Transverse colon (tissue), 4 donors: Measurements from ENCODE around the gene LEUTX. TPM values are rescaled to one million over a fixed set of nuclear protein-coding genes. Genes with fewer than 3 reads are reported as not detected.
"Not testable (repeated sequence)": the region's sequence is repeated elsewhere in the genome, so short reads cannot be mapped to it uniquely, and the experiment has no call there.

ENCODE experiments used
- DNase-seq: peaks from one replicate; pipeline ENCODE4 v3.0.0-alpha.2; 2019
- H3K27ac ChIP-seq, 4 donors: fragments of 200-600 bp; sonication (generic); 2 replicates each; pipeline ENCODE4 v1.5.1; 2016 to 2018; ENCODE audit warnings: inconsistent platforms in 4 of 4
- H3K27me3 ChIP-seq: fragments of 200-600 bp; sonication (generic); 2 replicates; pipeline ENCODE4 v1.5.1; 2017; ENCODE audit warnings: inconsistent platforms
- H3K36me3 ChIP-seq, 4 donors: fragments of 200-600 bp; sonication (generic); 2 replicates each; pipeline ENCODE4 v1.5.1; 2017 to 2019; ENCODE audit warnings: inconsistent platforms in 4 of 4
- H3K4me1 ChIP-seq, 4 donors: fragments of 200-600 bp; sonication (generic); 2 replicates each; pipeline ENCODE4 v1.5.1; 2017 to 2020; ENCODE audit warnings: inconsistent platforms in 4 of 4
- H3K4me3 ChIP-seq, 4 donors: fragments of 200-600 bp; sonication (generic); 1 replicate in 1 of 4; 2 replicates in 3 of 4; pipeline versions ENCODE4 v1.5.1 to v1.6.1; 2017 to 2019; ENCODE audit warnings: inconsistent platforms in 4 of 4
- H3K9me3 ChIP-seq, 2 donors: fragments of 200-600 bp; sonication (generic); 2 replicates each; pipeline ENCODE4 v1.5.1; 2017 to 2019; ENCODE audit warnings: inconsistent platforms in 2 of 2
- EP300 ChIP-seq: sonication (generic); formaldehyde crosslinking; IDR thresholded peaks from one replicate; pipeline ENCODE4 v1.6.1; 2017; ENCODE audit warnings: antibody characterized with exemption, low read depth
- POLR2A ChIP-seq: fragments of 450-650 bp; IDR thresholded peaks from one replicate; pipeline ENCODE4 v1.6.1; 2016; ENCODE audit warnings: antibody characterized with exemption, mild to moderate bottlenecking, moderate library complexity
- POLR2AphosphoS5 ChIP-seq, 3 donors: sonication (generic); formaldehyde crosslinking; IDR thresholded peaks; one replicate each; pipeline ENCODE4 v1.6.1; 2016; ENCODE audit warnings: antibody characterized with exemption in 3 of 3
- WGBS, 2 donors: methylation state at CpG; one replicate each; pipeline ENCODE4 v1.1.5; 2018; ENCODE audit warnings: low coverage in 1 of 2; 5-methylcytosine and 5-hydroxymethylcytosine counted together
- in situ Hi-C, 4 donors: fragments of 200-750 bp; cut with MboI; loops; one replicate each; pipeline versions ENCODE4 v1.15.0 to v1.15.1; 2017; ENCODE audit warnings: low sequenced_read_pairs in 3 of 4, low pct_ligation_motif_present in 1 of 4, low pct_unique_long_range_greater_than_20kb in 1 of 4
- intact Hi-C: fragments of 100-400 bp; cut with DNase I; formaldehyde crosslinking; loops from one replicate; pipeline ENCODE4 v1.15.1; 2023; ENCODE audit warnings: low total_unique reads
- total RNA-seq, 4 donors: library from RNA; depleted of rRNA; stranded (reverse); fragments of >200 nt; gene quantifications; one replicate each; pipeline ENCODE4 v1.1.0, GENCODE V29; 2016
- TF ChIP-seq, protein P1 (sequence below), 5 experiments: fragments of 200-600 bp in 3 of 5; fragments of 450-650 bp in 2 of 5; sonication (generic) in 3 of 5; IDR thresholded peaks; 1 replicate in 2 of 5; 2 replicates in 3 of 5; pipeline ENCODE4 v1.5.1; 2016 to 2017; ENCODE audit warnings: antibody characterized with exemption in 5 of 5, inconsistent platforms in 3 of 5, mild to moderate bottlenecking in 2 of 5, moderate library complexity in 1 of 5

Gene LEUTX
- total RNA-seq, 4 donors from 2014 or later = not detected

- in situ Hi-C loops = no loop called here
- Histone ChIP-seq H3K4me3 (no peak overlapping the region), H3K9me3 (no peaks in the 10 kb centered on the region), H3K36me3 (no peaks in the 10 kb centered on the region), H3K27me3 (no peaks in the 10 kb centered on the region), H3K4me1 (no peaks in the 10 kb centered on the region), H3K27ac (no peak overlapping the region)
- WGBS, 2 donors = 96 to 97% methylated on average over 4 of the region's 4 CpGs
- TF ChIP-seq, protein P1, sequence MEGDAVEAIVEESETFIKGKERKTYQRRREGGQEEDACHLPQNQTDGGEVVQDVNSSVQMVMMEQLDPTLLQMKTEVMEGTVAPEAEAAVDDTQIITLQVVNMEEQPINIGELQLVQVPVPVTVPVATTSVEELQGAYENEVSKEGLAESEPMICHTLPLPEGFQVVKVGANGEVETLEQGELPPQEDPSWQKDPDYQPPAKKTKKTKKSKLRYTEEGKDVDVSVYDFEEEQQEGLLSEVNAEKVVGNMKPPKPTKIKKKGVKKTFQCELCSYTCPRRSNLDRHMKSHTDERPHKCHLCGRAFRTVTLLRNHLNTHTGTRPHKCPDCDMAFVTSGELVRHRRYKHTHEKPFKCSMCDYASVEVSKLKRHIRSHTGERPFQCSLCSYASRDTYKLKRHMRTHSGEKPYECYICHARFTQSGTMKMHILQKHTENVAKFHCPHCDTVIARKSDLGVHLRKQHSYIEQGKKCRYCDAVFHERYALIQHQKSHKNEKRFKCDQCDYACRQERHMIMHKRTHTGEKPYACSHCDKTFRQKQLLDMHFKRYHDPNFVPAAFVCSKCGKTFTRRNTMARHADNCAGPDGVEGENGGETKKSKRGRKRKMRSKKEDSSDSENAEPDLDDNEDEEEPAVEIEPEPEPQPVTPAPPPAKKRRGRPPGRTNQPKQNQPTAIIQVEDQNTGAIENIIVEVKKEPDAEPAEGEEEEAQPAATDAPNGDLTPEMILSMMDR (IDR thresholded peaks at IDR 0.05) = no peak
- no peak for TF ChIP-seq POLR2AphosphoS5 (IDR thresholded peaks at IDR 0.05)
- TF ChIP-seq EP300 = no peak
- no peak for TF ChIP-seq POLR2A
- intact Hi-C loops = no loop called here
- DNase-seq = no peak
Observed at GRCh38 chr19:39811064-39811463, 32.4 kb downstream of the LEUTX start.

DNA sequence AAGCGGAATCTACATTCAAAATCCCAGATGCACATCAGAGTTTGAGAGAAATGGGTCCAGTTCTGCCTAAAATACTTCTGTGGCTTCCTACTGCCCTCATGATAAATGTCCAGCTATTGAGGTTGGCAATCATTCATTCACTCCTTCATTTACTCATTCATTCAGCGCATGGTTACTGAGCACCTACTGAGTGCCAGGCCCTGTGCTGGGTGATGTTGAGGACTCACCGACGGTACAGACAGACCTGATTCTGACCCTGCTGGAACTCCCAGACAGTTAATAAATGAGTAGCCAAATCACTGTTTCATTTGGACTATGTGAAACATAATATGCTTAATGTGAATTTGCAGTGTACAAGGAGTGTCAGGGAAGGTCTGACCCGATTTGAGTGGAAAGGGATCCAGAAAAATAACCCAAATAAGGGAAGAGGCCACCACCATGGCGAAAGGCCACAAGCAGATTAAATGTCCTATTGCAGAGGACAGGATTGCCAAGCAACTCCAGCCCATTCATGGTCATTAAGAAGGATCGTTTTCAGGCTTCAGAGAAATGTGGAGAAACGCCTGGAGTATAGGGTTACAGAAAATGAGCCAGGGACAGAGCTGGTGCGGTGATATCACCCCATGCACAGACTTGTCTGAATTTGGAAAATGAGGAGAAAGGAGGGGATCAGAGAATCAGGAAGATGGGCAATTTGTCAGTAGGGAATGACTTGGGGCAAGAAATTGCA, 34.8 kb downstream of the LEUTX start:
- intact Hi-C loops (no loop called here), in situ Hi-C loops (no loop called here)
- Histone ChIP-seq H3K36me3 (no peaks in the 10 kb centered on the region), H3K9me3 (no peaks in the 10 kb centered on the region), H3K4me3 (no peak overlapping the region), H3K27me3 (no peaks in the 10 kb centered on the region), H3K4me1 (no peaks in the 10 kb centered on the region), H3K27ac (no peak overlapping the region)
- no peak for DNase-seq
- WGBS, 2 donors = 70 to 73% methylated on average over 5 to 9 of the region's 9 CpGs
- TF ChIP-seq, protein P1 (IDR thresholded peaks at IDR 0.05) = no peak
- TF ChIP-seq POLR2A (no peak), POLR2AphosphoS5 (IDR thresholded peaks at IDR 0.05) (no peak), EP300 (no peak)

GRCh38 chr19:39814111-39814510, 35.5 kb downstream of the LEUTX start:
- H3K4me3 ChIP-seq, in situ Hi-C loops, DNase-seq, H3K4me1 ChIP-seq, H3K36me3 ChIP-seq, intact Hi-C loops, H3K9me3 ChIP-seq, H3K27me3 ChIP-seq, H3K27ac ChIP-seq: not testable (repeated sequence)
- WGBS, 2 donors = 86 to 94% methylated on average over 1 to 6 of the region's 6 CpGs

DNA sequence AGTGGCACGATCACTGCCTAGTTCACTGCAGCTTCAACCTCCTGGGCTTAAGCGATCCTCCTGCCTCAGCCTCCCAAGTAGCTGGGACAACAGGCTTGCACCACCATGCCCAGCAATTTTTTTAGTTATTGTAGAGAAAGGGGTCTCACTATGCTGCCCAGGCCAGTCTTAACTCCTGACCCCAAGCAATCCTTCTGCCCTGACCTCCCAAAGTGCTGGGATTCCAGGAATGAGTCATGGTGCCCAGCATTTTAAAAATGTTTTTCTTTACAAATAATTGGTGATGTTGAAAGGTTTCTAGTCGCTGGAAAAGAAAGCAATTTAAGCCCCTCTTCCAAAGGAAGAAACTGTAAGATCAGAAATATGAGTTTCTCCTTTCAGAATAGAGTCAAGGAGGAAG, 35.9 kb downstream of the LEUTX start:
- intact Hi-C loops (no loop called here), in situ Hi-C loops (no loop called here)
- no peaks in the 10 kb centered on the region for H3K9me3 ChIP-seq
- H3K4me1 ChIP-seq = no peaks in the 10 kb centered on the region
- H3K27ac ChIP-seq = no peak overlapping the region
- no peaks in the 10 kb centered on the region for H3K27me3 ChIP-seq
- 80 to 90% methylated on average over 3 of the region's 3 CpGs for WGBS, 2 donors
- H3K36me3 ChIP-seq = no peaks in the 10 kb centered on the region
- no peak for DNase-seq
- no peak overlapping the region for H3K4me3 ChIP-seq
- TF ChIP-seq POLR2AphosphoS5 (IDR thresholded peaks at IDR 0.05) (no peak), EP300 (no peak), POLR2A (no peak)
- TF ChIP-seq, protein P1 (IDR thresholded peaks at IDR 0.05) = no peak
